Smooth muscle cell (in vitro differentiated cells): Measurements from ENCODE around the gene ABHD6. TPM values are rescaled to one million over a fixed set of nuclear protein-coding genes. Genes with fewer than 3 reads are reported as not detected.
"Not testable (repeated sequence)": the region's sequence is repeated elsewhere in the genome, so short reads cannot be mapped to it uniquely, and the experiment has no call there.

Experiments
- DNase-seq: peaks from one replicate; lab custom pipeline; 2025; ENCODE audit not compliant: unreplicated experiment; lab: John Stamatoyannopoulos, UW
- H2AFZ ChIP-seq: fragments of 200-600 bp; sonication (generic); 2 replicates; pipeline ENCODE4 v1.6.0; 2016; ENCODE audit warnings: antibody characterized with exemption, low read depth, mild to moderate bottlenecking
- H3F3A ChIP-seq: fragments of 200-600 bp; sonication (generic); 2 replicates; pipeline ENCODE4 v1.6.0; 2017; ENCODE audit warnings: antibody characterized with exemption, low read depth
- H3K27ac ChIP-seq: fragments of 200-600 bp; sonication (generic); 2 replicates; pipeline ENCODE4 v1.5.1; 2016; ENCODE audit warnings: low read depth, mild to moderate bottlenecking
- H3K27me3 ChIP-seq: fragments of 200-600 bp; sonication (generic); 2 replicates; pipeline ENCODE4 v1.6.1; 2016; ENCODE audit warnings: low read depth, mild to moderate bottlenecking
- H3K36me3 ChIP-seq: fragments of 200-600 bp; sonication (generic); 2 replicates; pipeline ENCODE4 v1.5.1; 2016; ENCODE audit warnings: low read depth
- H3K4me1 ChIP-seq: fragments of 200-600 bp; sonication (generic); 2 replicates; pipeline ENCODE4 v1.5.1; 2016; ENCODE audit warnings: low read depth
- H3K4me2 ChIP-seq: fragments of 200-600 bp; sonication (generic); 2 replicates; pipeline ENCODE4 v1.6.0; 2016; ENCODE audit warnings: mild to moderate bottlenecking
- H3K4me3 ChIP-seq: fragments of 200-600 bp; sonication (generic); 2 replicates; pipeline ENCODE4 v1.5.1; 2016; ENCODE audit warnings: mild to moderate bottlenecking
- H3K79me2 ChIP-seq: fragments of 200-600 bp; sonication (generic); 2 replicates; pipeline ENCODE4 v1.6.0; 2016; ENCODE audit warnings: low read depth, mild to moderate bottlenecking
- H3K9ac ChIP-seq: fragments of 200-600 bp; sonication (generic); 2 replicates; pipeline ENCODE4 v1.6.0; 2016; ENCODE audit warnings: low read depth
- H3K9me3 ChIP-seq: fragments of 200-600 bp; sonication (generic); replicated peaks from 2 replicates; pipeline ENCODE4 v1.5.1; 2016; ENCODE audit warnings: low read depth
- H4K20me1 ChIP-seq: fragments of 200-600 bp; sonication (generic); 2 replicates; pipeline ENCODE4 v1.6.0; 2016; ENCODE audit warnings: low read depth
- WGBS: methylation state at CpG from one replicate; pipeline ENCODE4 v1.1.7; 2016; ENCODE audit warnings: low lambda C conversion rate; 5-methylcytosine and 5-hydroxymethylcytosine counted together
- polyA plus RNA-seq: library from polyadenylated mRNA; unstranded; fragments of >200 nt; fragmentation: Nextera tagmentation; extraction: Ambion mirVana; gene quantifications from 2 replicates; pipeline ENCODE4 v1.2.1, GENCODE V29; 2016
- total RNA-seq: library from RNA; depleted of rRNA; stranded (reverse); fragments of >200 nt; gene quantifications from 2 replicates; pipeline ENCODE4 v1.2.3, GENCODE V29; 2014
- TF ChIP-seq, protein P1 (sequence below): fragments of 200-600 bp; sonication (generic); IDR thresholded peaks from 2 replicates; pipeline ENCODE4 v1.5.1; 2017; ENCODE audit warnings: borderline replicate concordance, mild to moderate bottlenecking, antibody characterized with exemption; ENCODE audit not compliant: insufficient read depth, poor library complexity, severe bottlenecking

The ABHD6 gene
- total and polyA plus RNA-seq, 2 experiments from 2014 or later: 3.9 to 7.1 TPM

DNA sequence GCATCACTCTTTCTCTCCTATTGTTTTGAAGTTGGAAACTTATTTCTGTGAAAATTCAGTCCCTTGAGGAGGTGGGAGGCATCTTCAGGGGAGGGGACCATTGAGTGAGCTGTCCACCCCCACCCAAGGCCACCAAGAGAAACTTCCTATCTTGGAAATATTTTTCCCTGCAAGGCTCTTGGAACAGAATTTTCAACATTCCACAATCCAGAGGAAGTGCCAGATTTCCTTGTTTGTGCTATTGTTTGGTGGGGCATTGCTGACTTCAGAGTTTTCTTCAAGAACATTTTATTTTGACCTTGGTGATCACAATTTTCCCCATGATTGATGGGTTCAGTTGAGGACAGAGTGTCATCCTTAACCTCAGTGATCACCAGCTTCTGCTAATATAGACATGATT lies 38.8 kb upstream of the ABHD6 start:
- Histone ChIP-seq H3K4me3 (no peak overlapping the region), H3K9me3 (no peaks in the 10 kb centered on the region), H3F3A (no peaks in the 10 kb centered on the region), H3K4me2 (no peak overlapping the region), H3K27me3 (no peaks in the 10 kb centered on the region), H3K9ac (no peak overlapping the region), H3K4me1 (no peaks in the 10 kb centered on the region), H3K79me2 (no peaks in the 10 kb centered on the region), H3K36me3 (no peaks in the 10 kb centered on the region), H4K20me1 (no peaks in the 10 kb centered on the region), H3K27ac (no peak overlapping the region), H2AFZ (no peak overlapping the region)
- TF ChIP-seq, protein P1, sequence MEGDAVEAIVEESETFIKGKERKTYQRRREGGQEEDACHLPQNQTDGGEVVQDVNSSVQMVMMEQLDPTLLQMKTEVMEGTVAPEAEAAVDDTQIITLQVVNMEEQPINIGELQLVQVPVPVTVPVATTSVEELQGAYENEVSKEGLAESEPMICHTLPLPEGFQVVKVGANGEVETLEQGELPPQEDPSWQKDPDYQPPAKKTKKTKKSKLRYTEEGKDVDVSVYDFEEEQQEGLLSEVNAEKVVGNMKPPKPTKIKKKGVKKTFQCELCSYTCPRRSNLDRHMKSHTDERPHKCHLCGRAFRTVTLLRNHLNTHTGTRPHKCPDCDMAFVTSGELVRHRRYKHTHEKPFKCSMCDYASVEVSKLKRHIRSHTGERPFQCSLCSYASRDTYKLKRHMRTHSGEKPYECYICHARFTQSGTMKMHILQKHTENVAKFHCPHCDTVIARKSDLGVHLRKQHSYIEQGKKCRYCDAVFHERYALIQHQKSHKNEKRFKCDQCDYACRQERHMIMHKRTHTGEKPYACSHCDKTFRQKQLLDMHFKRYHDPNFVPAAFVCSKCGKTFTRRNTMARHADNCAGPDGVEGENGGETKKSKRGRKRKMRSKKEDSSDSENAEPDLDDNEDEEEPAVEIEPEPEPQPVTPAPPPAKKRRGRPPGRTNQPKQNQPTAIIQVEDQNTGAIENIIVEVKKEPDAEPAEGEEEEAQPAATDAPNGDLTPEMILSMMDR: no peak
- no peak for DNase-seq

DNA sequence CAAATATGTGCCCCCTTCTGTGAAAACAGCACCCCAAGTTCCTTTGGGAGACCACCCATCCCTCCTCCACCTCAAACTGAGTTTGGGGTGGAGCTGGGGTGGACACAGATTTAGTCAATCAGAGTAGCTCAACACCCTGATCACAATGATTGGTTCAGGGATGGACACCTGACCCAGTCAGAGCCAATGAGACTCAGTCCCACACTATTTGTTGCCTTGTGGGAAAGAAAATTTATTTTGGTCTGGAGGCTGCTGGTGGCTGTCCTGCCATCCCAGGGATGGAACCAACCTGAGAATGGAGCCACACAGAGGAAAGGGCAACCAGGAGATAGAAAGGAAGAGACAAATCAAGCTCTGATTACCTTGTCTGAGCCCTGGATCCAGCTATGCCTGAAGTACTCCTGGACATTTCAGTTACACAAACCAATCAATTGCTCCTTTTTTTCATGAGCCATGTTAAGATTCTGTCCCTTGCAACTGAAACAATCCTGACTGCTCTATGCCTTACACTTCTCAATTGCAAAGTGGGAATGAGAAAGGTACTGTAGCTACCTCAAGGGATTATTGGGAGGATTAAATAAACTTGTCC lies 37.4 kb upstream of the ABHD6 start:
- TF ChIP-seq, protein P1: no peak
- DNase-seq: no peak
- H3K79me2 ChIP-seq: no peaks in the 10 kb centered on the region
- no peak overlapping the region for H3K9ac ChIP-seq
- H2AFZ ChIP-seq: no peak overlapping the region
- H3K27ac ChIP-seq: no peak overlapping the region
- no peaks in the 10 kb centered on the region for H4K20me1 ChIP-seq
- no peaks in the 10 kb centered on the region for H3K36me3 ChIP-seq
- H3F3A ChIP-seq: no peaks in the 10 kb centered on the region
- H3K4me3 ChIP-seq: no peak overlapping the region
- H3K27me3 ChIP-seq: no peaks in the 10 kb centered on the region
- no peak overlapping the region for H3K4me2 ChIP-seq
- H3K9me3 ChIP-seq: no peaks in the 10 kb centered on the region
- no peaks in the 10 kb centered on the region for H3K4me1 ChIP-seq

DNA sequence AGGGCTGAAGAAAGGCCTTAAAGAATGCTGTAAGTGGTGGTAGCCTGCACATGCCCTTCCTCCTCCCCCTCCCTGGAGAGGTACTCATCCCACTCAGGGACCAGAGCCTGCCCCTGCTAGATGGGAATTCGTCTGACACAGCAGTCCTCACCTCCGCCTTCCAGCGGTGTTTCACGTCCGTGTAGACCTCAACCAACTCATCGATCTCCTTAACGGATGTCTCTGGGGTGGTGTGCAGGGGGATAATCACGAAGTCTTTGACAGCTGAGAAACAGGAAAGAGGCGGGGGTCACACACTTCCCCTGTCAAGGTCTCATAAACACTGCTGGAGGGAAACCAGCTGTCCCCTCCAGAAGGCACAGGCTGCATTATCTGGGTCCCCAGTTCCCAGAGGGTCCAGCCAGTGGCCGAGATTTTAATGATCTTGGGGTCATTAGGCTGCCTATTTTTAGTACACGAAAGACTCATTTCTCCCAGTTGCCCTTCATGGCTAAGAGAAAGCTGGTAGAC lies 36.7 kb upstream of the ABHD6 start:
- H3K4me2 ChIP-seq: no peak overlapping the region
- H4K20me1 ChIP-seq: no peaks in the 10 kb centered on the region
- TF ChIP-seq, protein P1: no peak
- H3K27ac ChIP-seq: no peak overlapping the region
- 39% methylated on average over 11 of the region's 11 CpGs for WGBS
- no peaks in the 10 kb centered on the region for H3K36me3 ChIP-seq
- no peak overlapping the region for H3K9ac ChIP-seq
- H2AFZ ChIP-seq: no peak overlapping the region
- H3K4me3 ChIP-seq: no peak overlapping the region
- no peak for DNase-seq
- no peaks in the 10 kb centered on the region for H3K27me3 ChIP-seq
- no peaks in the 10 kb centered on the region for H3K79me2 ChIP-seq
- no peaks in the 10 kb centered on the region for H3K4me1 ChIP-seq
- H3F3A ChIP-seq: no peaks in the 10 kb centered on the region
- H3K9me3 ChIP-seq: no peaks in the 10 kb centered on the region

DNA sequence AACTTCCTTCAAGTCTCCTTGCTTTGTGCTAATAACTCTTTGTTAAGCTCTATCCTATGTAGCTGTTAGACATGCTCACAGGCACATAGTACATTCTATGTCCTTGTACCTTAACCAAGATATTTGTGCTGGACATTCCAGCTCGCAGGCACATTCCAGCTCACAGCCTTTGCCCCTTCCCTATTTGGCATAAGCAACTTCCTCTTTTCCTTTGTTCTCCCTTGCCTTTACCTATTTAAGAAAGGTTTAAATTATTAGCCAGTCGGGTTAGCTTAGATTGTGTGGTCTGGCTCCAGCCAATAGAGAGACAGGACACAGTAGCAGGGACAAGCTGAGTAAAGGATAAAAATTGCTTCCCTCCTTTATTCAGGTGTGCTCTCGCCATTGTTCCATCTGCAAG lies 36.1 kb upstream of the ABHD6 start:
- not testable (repeated sequence) for H3K9me3 ChIP-seq, H3K4me2 ChIP-seq

More for the DNA sequence above, 36.1 kb upstream of the ABHD6 start:
- H3K27ac ChIP-seq, DNase-seq, H3K79me2 ChIP-seq, H3K4me3 ChIP-seq, H3F3A ChIP-seq, H3K9ac ChIP-seq, H2AFZ ChIP-seq, H3K27me3 ChIP-seq, H3K36me3 ChIP-seq, H3K4me1 ChIP-seq, H4K20me1 ChIP-seq: not testable (repeated sequence)
- 72% methylated on average over 3 of the region's 3 CpGs for WGBS
